HG03039 (cell line): ENCODE results near the gene XPC.
A peak's percentile ranks its signal among the peaks of the same experiment; 100 is the strongest.

Experiments used
- ATAC-seq: cut with Tn5 transposase; IDR thresholded peaks from one replicate; pipeline ENCODE4 v1.9.1; 2021; ENCODE audit warnings: mild to moderate bottlenecking, moderate library complexity; ENCODE audit not compliant: unreplicated experiment

Gene XPC

GRCh38 chr3:14137004-14137403 is 41.4 kb downstream of the XPC start:
- ATAC-seq, result no peak

- ATAC-seq, result no peak
Measured at GRCh38 chr3:14135581-14135980, 42.8 kb downstream of the XPC start.

GRCh38 chr3:14134291-14134690 is 44.1 kb downstream of the XPC start:
- ATAC-seq, result no peak

GRCh38 chr3:14133876-14134275 is 44.5 kb downstream of the XPC start:
- ATAC-seq, result no peak

GRCh38 chr3:14133188-14133800 is 45.1 kb downstream of the XPC start:
- ATAC-seq, result no peak

- ATAC-seq, result no peak
Measured at GRCh38 chr3:14132689-14133088, 45.7 kb downstream of the XPC start.

- no peak for ATAC-seq
Measured at GRCh38 chr3:14132120-14132519, 46.3 kb downstream of the XPC start.

GRCh38 chr3:14131134-14131533 is 47.3 kb downstream of the XPC start:
- ATAC-seq, result no peak

GRCh38 chr3:14130707-14131106 is 47.7 kb downstream of the XPC start:
- ATAC-seq, result no peak

GRCh38 chr3:14130230-14130629 is 48.2 kb downstream of the XPC start:
- no peak for ATAC-seq

- ATAC-seq, result no peak
Measured at GRCh38 chr3:14129296-14129695, 49.1 kb downstream of the XPC start.

GRCh38 chr3:14128724-14129123 is 49.7 kb downstream of the XPC start:
- no peak for ATAC-seq

GRCh38 chr3:14127516-14128161 is 50.8 kb downstream of the XPC start:
- no peak for ATAC-seq

GRCh38 chr3:14126887-14127505 is 51.4 kb downstream of the XPC start:
- ATAC-seq, result no peak

GRCh38 chr3:14126017-14126886 is 52.1 kb downstream of the XPC start:
- no peak for ATAC-seq

GRCh38 chr3:14125193-14126016 is 53.0 kb downstream of the XPC start:
- ATAC-seq, result peak; percentile 26

GRCh38 chr3:14124615-14125192 is 53.7 kb downstream of the XPC start, which contains the start of the genes CHCHD4 and TMEM43:
CHCHD4 (minus strand) TSS chr3:14124870; CDS start chr3:14124676, 194 bp downstream.
TMEM43 (plus strand) TSS chr3:14125052; CDS start chr3:14125194, 142 bp downstream.
- ATAC-seq, result peak; percentile 80

GRCh38 chr3:14124223-14124614 is 54.2 kb downstream of the XPC start:
- ATAC-seq, result peak; percentile 41

GRCh38 chr3:14123308-14124222 is 54.8 kb downstream of the XPC start:
- ATAC-seq, result no peak
